ENCODE measurements around the gene RFX6. TPM values are rescaled to one million over a fixed set of nuclear protein-coding genes. Genes with fewer than 3 reads are reported as not detected.

Gene RFX6
- total RNA-seq, 1 experiment from 2014 or later: not detected

DNA sequence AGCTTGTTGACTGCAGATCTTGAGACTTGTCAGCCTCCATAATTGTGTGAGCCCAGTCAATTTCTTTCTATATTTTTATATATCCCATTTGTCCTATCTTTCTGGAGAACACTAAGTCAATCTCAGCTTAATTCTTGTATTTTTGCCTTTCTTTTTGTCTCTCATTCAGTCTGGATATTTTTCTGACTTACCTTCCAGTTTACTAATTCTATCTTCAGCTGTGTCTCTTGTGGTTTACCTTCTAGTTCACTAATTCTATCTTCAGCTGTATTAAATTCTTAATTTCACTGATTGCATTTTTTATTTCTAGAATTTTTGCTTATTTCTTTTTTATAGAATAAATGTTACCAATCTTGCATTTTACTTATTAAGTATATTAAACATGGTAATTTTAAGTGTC lies 17.8 kb upstream of the RFX6 start:
- Histone ChIP-seq H3K27ac (ENCODE audit: low read depth, low read length) (no peak overlapping the region), H3K9me3 (ENCODE audit: control insufficient read depth in 1 of 2, insufficient read depth in 1 of 2, low read depth in 1 of 2, low read length in 2 of 2) (no peaks in the 10 kb centered on the region), H3K4me1 (ENCODE audit: control insufficient read depth in 1 of 2, insufficient read depth in 2 of 2, low read length in 2 of 2) (no peaks in the 10 kb centered on the region), H3K36me3 (ENCODE audit: control insufficient read depth in 1 of 2, insufficient read depth in 2 of 2, low read length in 2 of 2) (no peaks in the 10 kb centered on the region), H3K9me2 (ENCODE audit: insufficient read depth) (no peaks in the 10 kb centered on the region), H3K9ac (ENCODE audit: low read length) (no peak overlapping the region), H3K27me3 (ENCODE audit: insufficient read depth, low read length) (no peaks in the 10 kb centered on the region), H2AFZ (ENCODE audit: low read depth, low read length, poor library complexity, severe bottlenecking) (no peak overlapping the region), H3K79me2 (ENCODE audit: insufficient read depth, low read length) (no peaks in the 10 kb centered on the region), H3K4me2 (ENCODE audit: low read length) (no peak overlapping the region), H4K20me1 (ENCODE audit: insufficient read depth) (no peaks in the 10 kb centered on the region), H3K4me3 (replicated peaks in 1 of 2; ENCODE audit: low read depth in 1 of 2, low read length in 2 of 2) (no peak overlapping the region)
- POLR2A ChIA-PET: no interaction called here
- ATAC-seq: no peak
- no TSS peak for BruUV-seq (replicated peaks)
- no peak for DNase-seq (ENCODE audit: low read depth, low spot score)
- TF ChIP-seq, protein P1, sequence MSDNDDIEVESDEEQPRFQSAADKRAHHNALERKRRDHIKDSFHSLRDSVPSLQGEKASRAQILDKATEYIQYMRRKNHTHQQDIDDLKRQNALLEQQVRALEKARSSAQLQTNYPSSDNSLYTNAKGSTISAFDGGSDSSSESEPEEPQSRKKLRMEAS (IDR thresholded peaks at IDR 0.05): no peak
- TF ChIP-seq, protein P2, sequence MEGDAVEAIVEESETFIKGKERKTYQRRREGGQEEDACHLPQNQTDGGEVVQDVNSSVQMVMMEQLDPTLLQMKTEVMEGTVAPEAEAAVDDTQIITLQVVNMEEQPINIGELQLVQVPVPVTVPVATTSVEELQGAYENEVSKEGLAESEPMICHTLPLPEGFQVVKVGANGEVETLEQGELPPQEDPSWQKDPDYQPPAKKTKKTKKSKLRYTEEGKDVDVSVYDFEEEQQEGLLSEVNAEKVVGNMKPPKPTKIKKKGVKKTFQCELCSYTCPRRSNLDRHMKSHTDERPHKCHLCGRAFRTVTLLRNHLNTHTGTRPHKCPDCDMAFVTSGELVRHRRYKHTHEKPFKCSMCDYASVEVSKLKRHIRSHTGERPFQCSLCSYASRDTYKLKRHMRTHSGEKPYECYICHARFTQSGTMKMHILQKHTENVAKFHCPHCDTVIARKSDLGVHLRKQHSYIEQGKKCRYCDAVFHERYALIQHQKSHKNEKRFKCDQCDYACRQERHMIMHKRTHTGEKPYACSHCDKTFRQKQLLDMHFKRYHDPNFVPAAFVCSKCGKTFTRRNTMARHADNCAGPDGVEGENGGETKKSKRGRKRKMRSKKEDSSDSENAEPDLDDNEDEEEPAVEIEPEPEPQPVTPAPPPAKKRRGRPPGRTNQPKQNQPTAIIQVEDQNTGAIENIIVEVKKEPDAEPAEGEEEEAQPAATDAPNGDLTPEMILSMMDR (IDR thresholded peaks at IDR 0.05 in 2 of 3, conservative IDR thresholded peaks at IDR 0.05 in 1 of 3; ENCODE audit: borderline replicate concordance in 1 of 3, insufficient read depth in 1 of 3, low read depth in 2 of 3, low read length in 2 of 3): no peak
- TF ChIP-seq SRF (IDR thresholded peaks at IDR 0.05; ENCODE audit: low read depth): no peak
- CTCF ChIA-PET: no interaction called here
- RAD21 ChIA-PET (ENCODE audit: low non-redundant PET in 1 of 2, low total read pairs in 2 of 2, uncharacterized antibody in 2 of 2, unreplicated experiment in 2 of 2): no interaction called here
- intact Hi-C loops (cut with micrococcal nuclease): no loop called here

DNA sequence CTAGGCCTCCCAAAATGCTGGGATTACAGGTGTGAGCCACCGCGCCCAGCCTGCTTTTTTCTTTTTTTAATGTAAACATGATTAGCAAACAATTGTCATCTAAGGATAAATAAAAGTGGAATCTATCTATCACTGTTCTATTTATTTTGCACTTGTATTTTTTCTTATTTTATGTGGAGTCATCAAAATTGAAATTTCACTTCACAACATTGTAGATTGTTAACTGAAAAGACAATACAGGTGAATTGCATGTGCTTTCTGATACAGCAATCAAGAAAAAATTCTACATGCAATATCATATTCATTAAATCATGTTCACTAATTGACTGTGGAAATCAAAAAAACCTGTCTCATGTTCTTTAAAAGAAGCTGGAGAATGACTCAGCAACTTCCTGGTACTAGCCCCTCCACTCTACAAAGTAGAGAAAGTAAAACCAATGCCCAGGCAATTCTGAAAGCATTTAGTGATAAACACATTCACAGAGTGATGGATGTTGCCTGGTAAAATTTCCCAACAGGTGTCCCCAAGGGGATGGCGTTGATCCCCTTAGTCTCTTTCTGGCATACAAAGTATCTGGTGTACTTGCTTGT lies 10.7 kb upstream of the RFX6 start:
- H3K27me3 ChIP-seq (ENCODE audit: insufficient read depth, low read length): no peaks in the 10 kb centered on the region
- TF ChIP-seq CBX3 (IDR thresholded peaks at IDR 0.05; ENCODE audit: low read depth): no peak
- TF ChIP-seq ELF1 (IDR thresholded peaks at IDR 0.05; ENCODE audit: borderline replicate concordance, low read depth): no peak
- no peak for TF ChIP-seq SIN3A (IDR thresholded peaks at IDR 0.05; ENCODE audit: low read depth)
- TF ChIP-seq YY1 (IDR thresholded peaks at IDR 0.05; ENCODE audit: extremely low read depth, insufficient replicate concordance, low read depth, low read length): no peak
- no peak for TF ChIP-seq EZH2 (IDR thresholded peaks at IDR 0.05)
- no peak for TF ChIP-seq ZFX (IDR thresholded peaks at IDR 0.05)
- TF ChIP-seq CEBPB (IDR thresholded peaks at IDR 0.05; ENCODE audit: low read depth): no peak
- no peak for TF ChIP-seq SP1 (IDR thresholded peaks at IDR 0.05; ENCODE audit: low read depth)
- TF ChIP-seq JUND (IDR thresholded peaks at IDR 0.05): no peak
- TF ChIP-seq, protein P3, sequence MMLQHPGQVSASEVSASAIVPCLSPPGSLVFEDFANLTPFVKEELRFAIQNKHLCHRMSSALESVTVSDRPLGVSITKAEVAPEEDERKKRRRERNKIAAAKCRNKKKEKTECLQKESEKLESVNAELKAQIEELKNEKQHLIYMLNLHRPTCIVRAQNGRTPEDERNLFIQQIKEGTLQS (IDR thresholded peaks at IDR 0.05): no peak
- no peak for TF ChIP-seq POLR2A (IDR thresholded peaks at IDR 0.05; ENCODE audit: borderline replicate concordance, extremely low read depth, insufficient read depth, insufficient read length)
- TF ChIP-seq, protein P4, sequence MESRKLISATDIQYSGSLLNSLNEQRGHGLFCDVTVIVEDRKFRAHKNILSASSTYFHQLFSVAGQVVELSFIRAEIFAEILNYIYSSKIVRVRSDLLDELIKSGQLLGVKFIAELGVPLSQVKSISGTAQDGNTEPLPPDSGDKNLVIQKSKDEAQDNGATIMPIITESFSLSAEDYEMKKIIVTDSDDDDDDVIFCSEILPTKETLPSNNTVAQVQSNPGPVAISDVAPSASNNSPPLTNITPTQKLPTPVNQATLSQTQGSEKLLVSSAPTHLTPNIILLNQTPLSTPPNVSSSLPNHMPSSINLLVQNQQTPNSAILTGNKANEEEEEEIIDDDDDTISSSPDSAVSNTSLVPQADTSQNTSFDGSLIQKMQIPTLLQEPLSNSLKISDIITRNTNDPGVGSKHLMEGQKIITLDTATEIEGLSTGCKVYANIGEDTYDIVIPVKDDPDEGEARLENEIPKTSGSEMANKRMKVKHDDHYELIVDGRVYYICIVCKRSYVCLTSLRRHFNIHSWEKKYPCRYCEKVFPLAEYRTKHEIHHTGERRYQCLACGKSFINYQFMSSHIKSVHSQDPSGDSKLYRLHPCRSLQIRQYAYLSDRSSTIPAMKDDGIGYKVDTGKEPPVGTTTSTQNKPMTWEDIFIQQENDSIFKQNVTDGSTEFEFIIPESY (IDR thresholded peaks at IDR 0.05; ENCODE audit: extremely low read depth, insufficient replicate concordance, low read length): no peak
- TF ChIP-seq EGR1 (IDR thresholded peaks at IDR 0.05; ENCODE audit: low read depth): no peak
- no peak for TF ChIP-seq FOSL1 (IDR thresholded peaks at IDR 0.05; ENCODE audit: low read depth)

More for the DNA sequence above, 10.7 kb upstream of the RFX6 start:
- BruUV-seq (replicated peaks): no TSS peak
- H2AFZ ChIP-seq (ENCODE audit: low read depth, low read length, poor library complexity, severe bottlenecking): no peak overlapping the region
- no peak for DNase-seq (ENCODE audit: low read depth, low spot score)
- no peak overlapping the region for H3K4me3 ChIP-seq (replicated peaks in 1 of 2; ENCODE audit: low read depth in 1 of 2, low read length in 2 of 2)
- H3K9ac ChIP-seq (ENCODE audit: low read length): no peak overlapping the region
- ChIA-PET RAD21 (ENCODE audit: low non-redundant PET in 1 of 2, low total read pairs in 2 of 2, uncharacterized antibody in 2 of 2, unreplicated experiment in 2 of 2) (no interaction called here), POLR2A (no interaction called here), CTCF (no interaction called here)
- H4K20me1 ChIP-seq (ENCODE audit: insufficient read depth): no peaks in the 10 kb centered on the region
- no peak overlapping the region for H3K4me2 ChIP-seq (ENCODE audit: low read length)
- no peaks in the 10 kb centered on the region for H3K9me2 ChIP-seq (ENCODE audit: insufficient read depth)
- no peaks in the 10 kb centered on the region for H3K36me3 ChIP-seq (ENCODE audit: control insufficient read depth in 1 of 2, insufficient read depth in 2 of 2, low read length in 2 of 2)
- no peak for ATAC-seq
- no peaks in the 10 kb centered on the region for H3K9me3 ChIP-seq (ENCODE audit: control insufficient read depth in 1 of 2, insufficient read depth in 1 of 2, low read depth in 1 of 2, low read length in 2 of 2)
- intact Hi-C loops (cut with micrococcal nuclease): no loop called here
- H3K79me2 ChIP-seq (ENCODE audit: insufficient read depth, low read length): no peaks in the 10 kb centered on the region
- no peak overlapping the region for H3K27ac ChIP-seq (ENCODE audit: low read depth, low read length)
- peaks cover 0 to 4% of the 10 kb centered on the region in 2 experiments; a peak in 1 of 4 replicates for H3K4me1 ChIP-seq (ENCODE audit: control insufficient read depth in 1 of 2, insufficient read depth in 2 of 2, low read length in 2 of 2)

All from HCT116 (cell line).